HG03575 (cell line): Measurements from ENCODE around the gene SOX6.
"Not testable (repeated sequence)": the region's sequence is repeated elsewhere in the genome, so short reads cannot be mapped to it uniquely, and the experiment has no call there.

Experiments used
- ATAC-seq: cut with Tn5 transposase; IDR thresholded peaks from one replicate; pipeline ENCODE4 v1.9.1; 2021; ENCODE audit not compliant: unreplicated experiment, insufficient number of reproducible peaks, low FRiP score; ENCODE audit errors: extremely low read depth

The SOX6 gene

GRCh38 chr11:16356057-16356760 is at the start of gene SOX6:
TSS of gene SOX6 (minus strand) at chr11:16356546. CDS start at chr11:16341248, 15,298 bp downstream.
- ATAC-seq = no peak

- ATAC-seq = no peak
Observed at GRCh38 chr11:16404781-16405285, 48.5 kb upstream of the SOX6 start.

- ATAC-seq = no peak
Observed at GRCh38 chr11:16403851-16404250, 47.5 kb upstream of the SOX6 start.

- ATAC-seq = no peak
Observed at GRCh38 chr11:16403448-16403803, 47.1 kb upstream of the SOX6 start.

GRCh38 chr11:16402654-16403447 is 46.5 kb upstream of the SOX6 start:
- no peak for ATAC-seq

GRCh38 chr11:16397390-16397789 is 41.0 kb upstream of the SOX6 start:
- ATAC-seq = no peak

- no peak for ATAC-seq
Observed at GRCh38 chr11:16395601-16396000, 39.3 kb upstream of the SOX6 start.

- ATAC-seq = no peak
Observed at GRCh38 chr11:16394947-16395346, 38.6 kb upstream of the SOX6 start.

GRCh38 chr11:16393340-16393739 is 37.0 kb upstream of the SOX6 start:
- no peak for ATAC-seq

GRCh38 chr11:16392616-16393015 is 36.3 kb upstream of the SOX6 start:
- ATAC-seq = no peak

- not testable (repeated sequence) for ATAC-seq
Observed at GRCh38 chr11:16390826-16391225, 34.5 kb upstream of the SOX6 start.

GRCh38 chr11:16385099-16385498 is 28.8 kb upstream of the SOX6 start:
- ATAC-seq = no peak

- no peak for ATAC-seq
Observed at GRCh38 chr11:16382638-16383380, 26.5 kb upstream of the SOX6 start.

GRCh38 chr11:16382186-16382585 is 25.8 kb upstream of the SOX6 start:
- no peak for ATAC-seq

- no peak for ATAC-seq
Observed at GRCh38 chr11:16380941-16381568, 24.7 kb upstream of the SOX6 start.

- ATAC-seq = no peak
Observed at GRCh38 chr11:16378906-16379305, 22.6 kb upstream of the SOX6 start.

- no peak for ATAC-seq
Observed at GRCh38 chr11:16377746-16378145, 21.4 kb upstream of the SOX6 start.

GRCh38 chr11:16375664-16376063 is 19.3 kb upstream of the SOX6 start:
- ATAC-seq = not testable (repeated sequence)

- ATAC-seq = no peak
Observed at GRCh38 chr11:16373768-16374167, 17.4 kb upstream of the SOX6 start.
